Limb (tissue), 2 donors: ENCODE results near the gene TMC6.
"Not testable (repeated sequence)": the region's sequence is repeated elsewhere in the genome, so short reads cannot be mapped to it uniquely, and the experiment has no call there.

ENCODE experiments used
- DNase-seq, 2 donors: peaks; one replicate each; pipeline ENCODE4 v3.0.0-alpha.2; 2016; ENCODE audit errors: extremely low spot score in 2 of 2

The TMC6 gene

GRCh38 chr17:78124081-78124835 is 4.3 kb downstream of the TMC6 start:
- peak in 1 of 2 donors; percentile 27 for DNase-seq

- no peak for DNase-seq
Observed at GRCh38 chr17:78123258-78123929, 5.2 kb downstream of the TMC6 start.

DNA sequence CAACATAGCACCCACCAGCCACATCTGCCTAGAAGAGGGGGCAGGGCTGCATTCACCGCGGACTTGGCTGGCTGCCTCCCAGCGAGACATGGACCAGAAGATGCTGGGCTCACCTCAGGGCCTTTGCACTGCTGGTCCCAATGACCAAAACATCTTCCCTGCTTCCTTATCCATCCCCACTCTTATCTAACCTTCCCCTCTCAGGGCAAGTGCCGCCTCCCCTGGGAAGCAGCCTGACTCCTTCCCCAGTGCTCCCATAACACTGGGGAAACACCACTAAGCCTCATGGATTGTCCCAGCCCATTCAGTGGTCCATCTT is 5.7 kb downstream of the TMC6 start:
- DNase-seq, result no peak

- DNase-seq, result no peak
Observed at GRCh38 chr17:78122216-78122930, 6.2 kb downstream of the TMC6 start.

- DNase-seq, result no peak
Observed at GRCh38 chr17:78121801-78122215, 6.7 kb downstream of the TMC6 start.

DNA sequence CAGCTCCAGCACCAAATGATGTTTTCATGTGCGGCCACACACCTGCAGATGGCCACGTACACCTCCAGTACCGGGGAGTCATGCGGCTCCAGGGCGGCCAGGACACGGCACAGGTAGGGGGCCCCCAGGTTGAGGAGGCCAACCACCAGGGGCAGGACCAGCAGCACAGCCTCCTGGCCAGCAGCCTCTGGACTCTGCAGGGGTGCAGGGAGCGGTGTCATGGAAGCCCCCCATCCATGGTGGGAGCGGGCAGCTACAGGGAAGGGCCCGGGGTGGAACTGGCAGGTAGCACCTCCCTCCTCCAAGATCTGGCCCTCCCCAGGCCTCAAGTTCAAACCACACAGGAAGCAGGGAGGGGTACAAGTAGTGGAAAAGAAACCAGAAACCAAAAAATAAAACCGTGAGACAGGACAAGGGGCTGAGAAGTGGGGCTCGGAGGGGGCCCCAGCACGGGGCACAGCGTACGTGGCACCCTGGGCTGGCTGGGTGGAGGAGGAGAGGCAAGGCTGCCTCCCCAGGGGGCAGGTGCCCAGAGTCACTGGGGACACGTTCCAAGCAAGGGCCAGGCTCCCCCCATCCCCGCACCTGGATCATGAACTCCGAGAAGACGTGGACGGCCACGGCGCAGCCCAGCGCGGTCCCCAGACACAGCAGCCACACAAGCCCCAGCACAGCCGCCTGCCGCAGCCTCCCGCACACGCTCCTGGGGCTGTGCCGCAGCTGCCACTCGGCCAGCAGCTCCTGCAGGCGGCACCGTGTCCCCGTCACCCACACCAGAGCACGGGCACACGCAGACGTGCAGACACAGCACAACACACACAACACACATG is 7.4 kb downstream of the TMC6 start:
- DNase-seq, result peak in 1 of 2 donors; percentile 27

DNA sequence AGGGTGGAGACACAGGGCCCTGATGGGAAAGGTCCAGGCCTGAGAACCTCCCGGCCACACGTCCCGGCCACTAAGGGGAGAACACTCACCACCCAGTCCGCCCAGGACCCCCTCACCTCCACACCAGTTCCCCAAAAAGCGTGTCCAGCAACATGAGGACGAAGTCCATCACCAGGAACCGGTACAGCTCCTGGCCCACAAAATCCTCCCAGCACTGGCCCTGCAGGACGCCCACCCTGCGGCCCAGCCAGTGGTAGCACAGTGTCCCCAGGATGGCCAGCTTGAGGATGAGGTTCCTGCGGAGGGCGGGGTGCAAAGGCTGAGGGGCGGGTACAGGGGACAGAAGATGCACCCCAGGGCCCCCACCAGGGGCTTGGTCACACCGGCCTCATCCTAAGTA is 8.0 kb downstream of the TMC6 start:
- DNase-seq, result no peak

GRCh38 chr17:78118801-78119241 is 9.7 kb downstream of the TMC6 start:
- DNase-seq, result peak in 1 of 2 donors; percentile 28

GRCh38 chr17:78117027-78117981 is 11.3 kb downstream of the TMC6 start:
- DNase-seq, result peak in 1 of 2 donors; percentile 56

DNA sequence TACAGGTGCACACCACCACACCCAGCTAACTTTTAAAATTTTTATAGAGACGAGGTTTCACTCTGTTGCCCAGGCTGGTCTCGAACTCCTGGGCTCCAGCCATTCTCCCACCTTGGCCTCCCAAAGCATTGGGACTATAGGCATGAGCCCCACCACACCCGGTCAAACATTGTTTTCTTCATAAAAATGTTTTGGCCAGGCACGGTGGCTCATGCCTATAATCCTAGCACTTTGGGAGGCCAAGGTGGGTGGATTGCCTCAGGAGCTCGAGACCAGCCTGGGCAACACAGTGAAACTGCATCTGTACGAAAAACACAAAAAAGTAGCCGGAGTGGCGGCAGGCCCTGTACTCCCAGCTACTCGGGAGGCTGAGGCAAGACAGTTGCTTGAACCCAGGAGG is 12.1 kb downstream of the TMC6 start:
- DNase-seq, result no peak

DNA sequence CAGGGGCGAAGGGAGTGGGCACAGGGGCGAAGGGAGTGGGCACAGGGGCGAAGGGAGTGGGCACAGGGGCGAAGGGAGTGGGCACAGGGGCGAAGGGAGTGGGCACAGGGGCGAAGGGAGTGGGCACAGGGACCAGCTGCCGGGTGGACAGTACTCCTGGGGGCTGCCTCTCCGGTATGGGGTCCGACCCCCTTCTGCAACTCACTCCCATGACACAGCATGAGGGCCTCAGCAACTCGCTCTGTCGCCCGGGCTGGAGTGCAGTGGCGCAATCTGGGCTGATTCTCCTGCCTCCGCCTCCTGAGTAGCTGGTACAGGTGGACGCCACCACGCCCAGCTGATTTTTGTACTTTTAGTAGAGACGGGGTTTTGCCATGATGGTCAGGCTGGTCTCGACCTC is 12.8 kb downstream of the TMC6 start:
- not testable (repeated sequence) for DNase-seq

DNA sequence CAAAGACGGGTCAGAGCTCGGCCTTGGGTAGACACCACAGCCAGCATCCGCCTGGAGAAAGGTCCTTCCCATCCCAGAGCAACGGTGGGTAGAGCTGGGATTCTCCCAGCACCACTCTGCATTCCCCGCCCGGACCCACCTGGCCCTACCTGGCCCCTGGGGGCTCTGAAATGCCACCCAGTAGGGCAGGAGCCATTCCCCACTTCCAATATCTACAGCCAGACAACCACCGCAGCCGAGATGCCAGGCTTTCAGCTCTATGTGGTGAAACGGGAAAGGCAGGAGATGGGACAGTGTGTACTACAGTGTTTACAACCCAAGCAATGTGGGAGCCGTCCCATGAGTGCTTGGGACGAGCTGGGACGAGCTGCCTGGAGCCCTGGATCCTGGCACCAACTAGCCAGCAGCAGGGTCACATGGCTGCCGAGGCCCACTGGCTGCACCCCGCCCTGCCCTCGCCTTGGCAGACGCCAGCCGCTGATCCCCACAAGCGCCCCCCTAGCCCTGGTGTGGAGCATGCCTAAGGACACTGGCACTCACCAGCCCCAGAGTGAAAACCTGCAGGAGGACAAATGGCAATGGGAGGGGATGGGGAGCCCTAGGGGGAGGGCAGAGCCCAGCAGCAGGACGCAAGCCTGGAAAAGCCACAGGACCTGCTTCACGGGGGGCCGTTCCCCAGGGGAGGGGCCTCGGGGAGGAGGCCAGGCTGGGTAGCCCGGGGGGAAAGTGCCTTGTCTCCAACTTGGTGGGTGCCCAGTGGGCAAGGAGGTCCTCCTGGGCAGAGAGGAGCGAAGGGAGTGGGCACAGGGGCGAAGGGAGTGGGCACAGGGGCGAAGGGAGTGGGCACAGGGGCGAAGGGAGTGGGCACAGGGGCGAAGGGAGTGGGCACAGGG is 13.5 kb downstream of the TMC6 start:
- DNase-seq, result peak in 1 of 2 donors; percentile 30

GRCh38 chr17:78113804-78114785 is 14.5 kb downstream of the TMC6 start:
- DNase-seq, result no peak

- peak in 1 of 2 donors; percentile 88 for DNase-seq
Observed at GRCh38 chr17:78112518-78113471, 15.8 kb downstream of the TMC6 start.

DNA sequence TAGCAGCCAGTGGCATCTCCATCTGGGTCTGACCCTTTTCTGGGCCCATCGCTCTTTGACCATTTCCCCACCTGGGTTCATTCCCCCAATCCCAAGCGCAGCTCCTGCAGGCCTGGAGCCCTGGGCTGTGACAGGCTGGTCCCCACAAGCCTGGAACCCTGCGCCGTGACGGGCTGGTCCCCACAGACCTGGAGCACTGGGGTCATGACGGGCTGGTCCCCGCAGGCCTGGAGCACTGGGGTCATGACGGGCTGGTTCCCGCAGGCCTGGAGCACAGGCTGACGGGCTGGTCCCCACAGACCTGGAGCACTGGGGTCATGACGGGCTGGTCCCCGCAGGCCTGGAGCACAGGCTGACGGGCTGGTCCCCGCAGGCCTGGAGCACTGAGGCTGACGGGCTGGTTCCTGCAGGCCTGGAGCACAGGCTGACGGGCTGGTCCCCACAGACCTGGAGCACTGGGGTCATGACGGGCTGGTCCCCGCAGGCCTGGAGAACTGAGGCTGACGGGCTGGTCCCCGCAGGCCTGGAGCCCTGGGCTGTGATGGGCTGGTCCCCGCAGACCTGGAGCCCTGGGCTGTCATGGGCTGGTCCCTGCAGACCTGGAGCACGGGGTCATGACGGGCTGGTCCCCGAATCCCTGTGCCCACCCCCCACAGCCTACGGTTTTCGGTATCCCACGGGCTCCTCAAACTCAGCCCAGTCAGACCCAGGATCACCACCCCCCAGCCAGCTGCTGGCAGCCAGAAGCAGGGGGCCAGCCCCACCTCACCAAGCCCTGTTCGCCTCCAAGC is 16.6 kb downstream of the TMC6 start:
- no peak for DNase-seq
